Tracheal epithelial cell (primary cell): Measurements from ENCODE around the gene SAMMSON. TPM values are rescaled to one million over a fixed set of nuclear protein-coding genes. Genes with fewer than 3 reads are reported as not detected.

Experiments
- total RNA-seq: library from RNA; depleted of rRNA; stranded (reverse); fragments of >200 nt; gene quantifications from 2 replicates; pipeline ENCODE4 v1.2.1, GENCODE V29; 2014

Gene SAMMSON
- total RNA-seq = not detected in 2 replicates

GRCh38 chr3:69999140-70000027 lies at the start of gene SAMMSON:
SAMMSON (plus strand) TSS chr3:69999733.

